ENCODE data around the gene GIT1. TPM values are rescaled to one million over a fixed set of nuclear protein-coding genes. Genes with fewer than 3 reads are reported as not detected.

Gene GIT1
- total and polyA plus RNA-seq, 9 of the 15 experiments (the other 6 are each of a cell fraction or from before 2014, with no cell fraction given): 0.35 to 35.3 (median 17.1) TPM

- TF ChIP-seq ZBTB40 (IDR thresholded peaks at IDR 0.05) (no peak), ZBTB40 (CRISPR knock-in tag; IDR thresholded peaks at IDR 0.05) (no peak), ZBTB7A (IDR thresholded peaks at IDR 0.05; ENCODE audit: borderline replicate concordance, control insufficient read depth, low read depth, low read length) (no peak), ZNF79 (CRISPR knock-in tag; IDR thresholded peaks at IDR 0.05; ENCODE audit: low read depth) (no peak), NFIC (IDR thresholded peaks at IDR 0.05) (no peak), TSHZ1 (CRISPR knock-in tag; IDR thresholded peaks at IDR 0.05) (no peak), FOXP1 (CRISPR knock-in tag; IDR thresholded peaks at IDR 0.05) (no peak), ZNF174 (CRISPR knock-in tag; IDR thresholded peaks at IDR 0.05) (no peak), TCF7 (IDR thresholded peaks at IDR 0.05; ENCODE audit: borderline replicate concordance) (no peak), MAFG (tag; conservative IDR thresholded peaks at IDR 0.05) (no peak), HNRNPUL1 (IDR thresholded peaks at IDR 0.05; ENCODE audit: low read length) (no peak)
- TF ChIP-seq, protein P1, sequence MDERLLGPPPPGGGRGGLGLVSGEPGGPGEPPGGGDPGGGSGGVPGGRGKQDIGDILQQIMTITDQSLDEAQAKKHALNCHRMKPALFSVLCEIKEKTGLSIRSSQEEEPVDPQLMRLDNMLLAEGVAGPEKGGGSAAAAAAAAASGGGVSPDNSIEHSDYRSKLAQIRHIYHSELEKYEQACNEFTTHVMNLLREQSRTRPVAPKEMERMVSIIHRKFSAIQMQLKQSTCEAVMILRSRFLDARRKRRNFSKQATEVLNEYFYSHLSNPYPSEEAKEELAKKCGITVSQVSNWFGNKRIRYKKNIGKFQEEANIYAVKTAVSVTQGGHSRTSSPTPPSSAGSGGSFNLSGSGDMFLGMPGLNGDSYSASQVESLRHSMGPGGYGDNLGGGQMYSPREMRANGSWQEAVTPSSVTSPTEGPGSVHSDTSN (CRISPR knock-in tag; IDR thresholded peaks at IDR 0.05; ENCODE audit: low read depth): no peak
- TF ChIP-seq, protein P1 (tag; conservative IDR thresholded peaks at IDR 0.05; ENCODE audit: low read depth): no peak
Measured at GRCh38 chr17:29613856-29614255, 24.4 kb upstream of the GIT1 start (continued).

Measured in K562 (cell line).